Upper lobe of right lung (tissue), 1 donor: ENCODE data around the gene PTPRF. TPM values are rescaled to one million over a fixed set of nuclear protein-coding genes. Genes with fewer than 3 reads are reported as not detected.

Experiments
- ATAC-seq: fragments of 200-7000 bp; cut with Tn5 transposase; one replicate; pipeline ENCODE4 v1.9.1; 2020; ENCODE audit warnings: mild to moderate bottlenecking, moderate library complexity
- DNase-seq: peaks from one replicate; pipeline ENCODE4 v3.0.0-alpha.2; 2020
- H3K27ac ChIP-seq: fragments of 200-600 bp; one replicate; pipeline ENCODE4 v1.8.0; 2022
- H3K27me3 ChIP-seq: fragments of 200-600 bp; one replicate; pipeline ENCODE4 v1.8.0; 2022; ENCODE audit warnings: mild to moderate bottlenecking
- H3K36me3 ChIP-seq: fragments of 200-600 bp; one replicate; pipeline ENCODE4 v1.8.0; 2022
- H3K4me1 ChIP-seq: fragments of 200-600 bp; one replicate; pipeline ENCODE4 v1.8.0; 2022
- H3K4me3 ChIP-seq: fragments of 200-600 bp; one replicate; pipeline ENCODE4 v1.8.0; 2022; ENCODE audit warnings: mild to moderate bottlenecking
- H3K9me3 ChIP-seq: fragments of 200-600 bp; one replicate; pipeline ENCODE4 v1.8.0; 2022
- intact Hi-C: fragments of 100-400 bp; cut with DNase I; formaldehyde crosslinking; loops from one replicate; pipeline ENCODE4 v1.11.0; 2022
- total RNA-seq: library from RNA; stranded (reverse); fragmentation: NEBNext Ultra II Directional; extraction: Animal tissue kit (Norgen Biotek cat#: 25700); gene quantifications from one replicate; pipeline ENCODE4 v1.2.1, GENCODE V29; 2021
- TF ChIP-seq, protein P1 (sequence below): fragments of 200-600 bp; IDR thresholded peaks from one replicate; pipeline ENCODE4 v1.8.0; 2022; ENCODE audit warnings: antibody characterized with exemption
- donor health status: DM: no; HTN: yes; CAD: no; lungs with severe emphysema.

Gene PTPRF
- total RNA-seq, 1 donor from 2014 or later: 199 TPM

GRCh38 chr1:43570715-43571114 is 40.0 kb downstream of the PTPRF start:
- intact Hi-C loops: no loop called here
- Histone ChIP-seq H3K27ac (no peak overlapping the region), H3K4me3 (no peak overlapping the region), H3K4me1 (peaks cover 3% of the 10 kb centered on the region), H3K36me3 (no peaks in the 10 kb centered on the region), H3K9me3 (no peaks in the 10 kb centered on the region), H3K27me3 (no peaks in the 10 kb centered on the region)
- TF ChIP-seq, protein P1, sequence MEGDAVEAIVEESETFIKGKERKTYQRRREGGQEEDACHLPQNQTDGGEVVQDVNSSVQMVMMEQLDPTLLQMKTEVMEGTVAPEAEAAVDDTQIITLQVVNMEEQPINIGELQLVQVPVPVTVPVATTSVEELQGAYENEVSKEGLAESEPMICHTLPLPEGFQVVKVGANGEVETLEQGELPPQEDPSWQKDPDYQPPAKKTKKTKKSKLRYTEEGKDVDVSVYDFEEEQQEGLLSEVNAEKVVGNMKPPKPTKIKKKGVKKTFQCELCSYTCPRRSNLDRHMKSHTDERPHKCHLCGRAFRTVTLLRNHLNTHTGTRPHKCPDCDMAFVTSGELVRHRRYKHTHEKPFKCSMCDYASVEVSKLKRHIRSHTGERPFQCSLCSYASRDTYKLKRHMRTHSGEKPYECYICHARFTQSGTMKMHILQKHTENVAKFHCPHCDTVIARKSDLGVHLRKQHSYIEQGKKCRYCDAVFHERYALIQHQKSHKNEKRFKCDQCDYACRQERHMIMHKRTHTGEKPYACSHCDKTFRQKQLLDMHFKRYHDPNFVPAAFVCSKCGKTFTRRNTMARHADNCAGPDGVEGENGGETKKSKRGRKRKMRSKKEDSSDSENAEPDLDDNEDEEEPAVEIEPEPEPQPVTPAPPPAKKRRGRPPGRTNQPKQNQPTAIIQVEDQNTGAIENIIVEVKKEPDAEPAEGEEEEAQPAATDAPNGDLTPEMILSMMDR: no peak
- DNase-seq (no peak), ATAC-seq (no peak)

DNA sequence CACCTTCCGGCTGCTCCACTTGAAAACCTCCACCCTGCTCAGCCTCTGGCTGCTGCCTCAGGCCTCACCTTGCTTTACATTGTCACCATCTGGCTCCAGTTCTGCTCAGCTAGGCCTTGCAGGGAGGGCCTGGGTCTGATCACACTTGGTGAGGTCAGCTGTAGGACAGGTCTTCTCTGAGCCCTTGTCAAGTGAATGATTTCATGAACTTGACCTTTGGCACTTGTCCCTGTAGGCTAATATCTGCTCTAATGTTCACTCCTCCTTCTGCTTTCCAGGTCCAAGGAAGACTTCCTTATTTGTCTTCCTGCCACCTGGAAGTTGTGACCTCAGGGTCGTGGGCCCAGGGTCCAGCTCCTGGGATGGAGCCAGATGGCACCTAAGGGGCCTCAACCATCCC is 41.4 kb downstream of the PTPRF start:
- no peak overlapping the region for H3K27ac ChIP-seq
- intact Hi-C loops: no loop called here
- H3K4me3 ChIP-seq: no peak overlapping the region
- no peaks in the 10 kb centered on the region for H3K4me1 ChIP-seq
- DNase-seq (no peak), ATAC-seq (no peak)
- no peaks in the 10 kb centered on the region for H3K27me3 ChIP-seq
- no peaks in the 10 kb centered on the region for H3K36me3 ChIP-seq
- H3K9me3 ChIP-seq: no peaks in the 10 kb centered on the region
- TF ChIP-seq, protein P1: no peak

- Histone ChIP-seq H3K36me3 (no peaks in the 10 kb centered on the region), H3K9me3 (no peaks in the 10 kb centered on the region), H3K4me3 (no peak overlapping the region), H3K27ac (no peak overlapping the region), H3K4me1 (no peaks in the 10 kb centered on the region), H3K27me3 (no peaks in the 10 kb centered on the region)
- ATAC-seq (no peak), DNase-seq (no peak)
- intact Hi-C loops: no loop called here
- TF ChIP-seq, protein P1: no peak
Observed at GRCh38 chr1:43572538-43572937, 41.9 kb downstream of the PTPRF start.

DNA sequence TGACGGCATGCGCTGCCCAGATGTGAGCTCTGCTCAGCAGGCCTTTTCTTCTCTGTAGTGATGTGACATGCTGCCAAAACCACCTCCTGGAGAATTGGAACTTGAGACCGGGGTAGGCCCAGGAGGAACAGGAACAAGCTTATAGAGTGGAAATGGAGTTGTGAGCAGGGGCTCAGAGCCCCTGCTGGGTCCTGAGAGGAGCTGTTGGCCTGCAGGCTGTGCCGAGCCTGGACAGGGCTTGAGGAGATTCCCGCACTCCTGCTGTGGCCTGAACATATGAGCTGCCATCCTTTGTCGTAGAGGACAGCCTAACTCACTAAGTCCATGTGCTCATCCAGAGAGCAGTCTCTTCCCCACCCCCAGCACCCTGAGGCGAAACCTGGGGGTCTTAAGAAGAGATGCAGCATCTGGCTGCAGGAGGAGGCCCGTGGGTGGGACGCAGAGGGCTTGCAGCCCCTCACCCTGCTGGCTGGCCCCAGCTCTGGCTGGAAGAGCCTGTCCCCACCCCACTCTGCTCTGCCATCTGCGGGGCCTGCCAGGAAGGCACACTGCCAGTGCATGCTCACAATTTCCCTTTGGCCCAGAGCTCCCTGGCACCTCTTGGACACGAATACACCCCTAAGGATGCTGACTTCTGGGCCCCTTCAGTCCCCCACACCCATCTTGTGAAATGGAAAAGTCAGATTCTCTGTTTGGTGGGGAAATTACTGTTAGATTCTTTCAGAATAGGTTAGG is 42.5 kb downstream of the PTPRF start:
- Histone ChIP-seq H3K4me1 (no peaks in the 10 kb centered on the region), H3K27ac (no peak overlapping the region), H3K4me3 (no peak overlapping the region), H3K36me3 (no peaks in the 10 kb centered on the region), H3K9me3 (no peaks in the 10 kb centered on the region), H3K27me3 (no peaks in the 10 kb centered on the region)
- DNase-seq (no peak), ATAC-seq (no peak)
- intact Hi-C loops: no loop called here
- TF ChIP-seq, protein P1: no peak

DNA sequence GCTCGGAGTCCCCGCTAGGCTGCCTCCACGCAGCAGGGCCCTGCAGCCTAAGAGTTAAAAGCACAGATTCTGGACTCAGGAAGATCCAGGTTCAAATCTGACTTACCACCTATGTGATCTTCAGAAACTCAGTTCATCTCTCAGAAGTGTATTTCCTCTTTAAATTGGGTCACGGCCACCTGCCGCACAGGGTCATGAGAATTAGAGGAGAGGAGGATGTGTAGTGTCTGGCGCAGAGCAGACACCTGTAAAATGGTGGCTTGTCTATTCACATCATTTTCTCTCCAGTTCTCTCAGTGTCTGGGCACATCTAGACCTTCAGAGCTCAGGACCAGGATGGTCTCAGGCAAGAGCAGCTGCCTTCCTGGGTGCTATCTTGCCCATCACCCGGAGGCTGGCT is 45.8 kb downstream of the PTPRF start:
- Histone ChIP-seq H3K36me3 (peaks cover 4% of the 10 kb centered on the region), H3K4me3 (no peak overlapping the region), H3K27ac (no peak overlapping the region), H3K4me1 (no peaks in the 10 kb centered on the region), H3K9me3 (no peaks in the 10 kb centered on the region), H3K27me3 (no peaks in the 10 kb centered on the region)
- TF ChIP-seq, protein P1: no peak
- DNase-seq (no peak), ATAC-seq (no peak)
- intact Hi-C loops: no loop called here
